ENCODE measurements around the gene NRAP. TPM values are rescaled to one million over a fixed set of nuclear protein-coding genes. Genes with fewer than 3 reads are reported as not detected.

The NRAP gene
- total RNA-seq, 1 experiment from 2014 or later, result not detected

DNA sequence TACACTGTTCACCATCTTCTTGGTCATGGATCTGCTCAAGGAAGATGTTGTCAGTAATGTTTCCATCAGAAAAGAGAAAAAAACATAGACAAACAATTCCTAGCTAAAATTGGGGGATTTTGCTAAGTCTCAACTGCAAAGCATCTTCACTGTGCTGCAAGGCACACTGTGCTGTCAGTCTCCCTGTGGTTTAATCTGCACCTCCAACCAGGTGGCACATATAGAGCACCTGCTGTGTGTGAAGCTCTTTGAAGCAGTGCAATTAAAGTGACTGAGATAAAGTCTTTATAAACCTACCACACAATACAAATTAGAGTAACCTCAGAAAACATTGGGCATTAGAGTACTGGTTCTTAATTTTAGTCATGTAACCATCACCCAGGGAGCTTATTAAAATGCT is 6.3 kb downstream of the NRAP start:
- Histone ChIP-seq H2BK120ac (ENCODE audit: low read depth, low read length, poor library complexity, severe bottlenecking) (no peak overlapping the region), H3K27me3 (ENCODE audit: insufficient read depth, low read length) (no peaks in the 10 kb centered on the region), H3K23me2 (ENCODE audit: insufficient read length, low read depth, low read length, poor library complexity, severe bottlenecking) (no peaks in the 10 kb centered on the region), H3K79me2 (ENCODE audit: insufficient read depth, low read length) (no peaks in the 10 kb centered on the region), H2AFZ (ENCODE audit: low read length) (no peak overlapping the region), H4K8ac (replicated peaks; ENCODE audit: insufficient read length, low read depth, low read length) (no peak overlapping the region), H3K27ac (ENCODE audit: insufficient read length, low read depth, low read length) (no peak overlapping the region), H3K18ac (ENCODE audit: insufficient read length, low read depth, low read length) (no peak overlapping the region), H3K4ac (ENCODE audit: low read depth, low read length) (no peak overlapping the region), H2BK12ac (ENCODE audit: insufficient read length, low read depth, low read length) (no peak overlapping the region), H3K14ac (ENCODE audit: insufficient read depth, low read length) (no peak overlapping the region), H2BK15ac (ENCODE audit: low read depth, low read length) (no peak overlapping the region), H3K9me3 (ENCODE audit: control insufficient read depth, low read depth, low read length) (no peaks in the 10 kb centered on the region), H3K79me1 (ENCODE audit: insufficient read depth, low read depth, low read length, poor library complexity, severe bottlenecking) (no peaks in the 10 kb centered on the region), H2AK5ac (ENCODE audit: insufficient read length, low read length) (no peak overlapping the region), H2BK5ac (ENCODE audit: insufficient read length, low read length) (no peak overlapping the region), H3K23ac (ENCODE audit: insufficient read length, low read depth, low read length) (no peak overlapping the region), H4K5ac (ENCODE audit: insufficient read length, low read depth, low read length) (no peak overlapping the region), H3K9ac (ENCODE audit: extremely low read depth, insufficient read length, low read length) (no peak overlapping the region), H3K4me1 (ENCODE audit: insufficient read depth, low read length) (no peaks in the 10 kb centered on the region), H2BK20ac (ENCODE audit: low read depth, low read length, poor library complexity, severe bottlenecking) (no peak overlapping the region), H4K91ac (ENCODE audit: insufficient read length, low read depth, low read length) (no peak overlapping the region), H3T11ph (ENCODE audit: low read length) (no peak overlapping the region), H3K56ac (ENCODE audit: insufficient read length, low read depth, low read length) (no peak overlapping the region), H3K4me2 (ENCODE audit: insufficient read depth, insufficient read length, low read length) (no peak overlapping the region), H4K20me1 (ENCODE audit: control insufficient read depth, insufficient read depth, insufficient read length) (no peaks in the 10 kb centered on the region)
- H3K9me3 Mint-ChIP-seq, result no peaks in the 10 kb centered on the region
- 0 out of 4 replicates have a peak, but pooled peaks cover 0 to 3% of the 10 kb centered on the region in 2 experiments for H3K4me1 Mint-ChIP-seq
- TF ChIP-seq, protein P1, sequence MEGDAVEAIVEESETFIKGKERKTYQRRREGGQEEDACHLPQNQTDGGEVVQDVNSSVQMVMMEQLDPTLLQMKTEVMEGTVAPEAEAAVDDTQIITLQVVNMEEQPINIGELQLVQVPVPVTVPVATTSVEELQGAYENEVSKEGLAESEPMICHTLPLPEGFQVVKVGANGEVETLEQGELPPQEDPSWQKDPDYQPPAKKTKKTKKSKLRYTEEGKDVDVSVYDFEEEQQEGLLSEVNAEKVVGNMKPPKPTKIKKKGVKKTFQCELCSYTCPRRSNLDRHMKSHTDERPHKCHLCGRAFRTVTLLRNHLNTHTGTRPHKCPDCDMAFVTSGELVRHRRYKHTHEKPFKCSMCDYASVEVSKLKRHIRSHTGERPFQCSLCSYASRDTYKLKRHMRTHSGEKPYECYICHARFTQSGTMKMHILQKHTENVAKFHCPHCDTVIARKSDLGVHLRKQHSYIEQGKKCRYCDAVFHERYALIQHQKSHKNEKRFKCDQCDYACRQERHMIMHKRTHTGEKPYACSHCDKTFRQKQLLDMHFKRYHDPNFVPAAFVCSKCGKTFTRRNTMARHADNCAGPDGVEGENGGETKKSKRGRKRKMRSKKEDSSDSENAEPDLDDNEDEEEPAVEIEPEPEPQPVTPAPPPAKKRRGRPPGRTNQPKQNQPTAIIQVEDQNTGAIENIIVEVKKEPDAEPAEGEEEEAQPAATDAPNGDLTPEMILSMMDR (conservative IDR thresholded peaks at IDR 0.05), result no peak
- no peak for DNase-seq
- H3K27ac Mint-ChIP-seq, result no peak overlapping the region
- peaks cover 8% of the 10 kb centered on the region for H3K27me3 Mint-ChIP-seq (ENCODE audit: low read depth)
- H3K36me3 Mint-ChIP-seq (ENCODE audit: insufficient read depth in 1 of 3, low read depth in 3 of 3), result no peaks in the 10 kb centered on the region
- no peak overlapping the region for H3K4me3 Mint-ChIP-seq

Data from H9 (cell line).